HepG2 (cell line): Measurements from ENCODE around the gene PIK3CD. TPM values are rescaled to one million over a fixed set of nuclear protein-coding genes. Genes with fewer than 3 reads are reported as not detected.

Experiments
- ATAC-seq: fragments of 200-7000 bp; cut with Tn5 transposase; 3 replicates; pipeline ENCODE4 v1.9.1; 2020; ENCODE audit warnings: mild to moderate bottlenecking, moderate library complexity
- BruUV-seq: library from RNA; stranded (reverse); fragments of 400-500 nt; replicated peaks from 2 replicates; lab custom pipeline; 2021; lab: Mats Ljungman, UMichigan
- CTCF ChIA-PET: fragments of 300-600 bp; formaldehyde crosslinking; extraction: SDS; loops from one replicate; lab custom pipeline; 2021; ENCODE audit warnings: low total read pairs, inconsistent platforms, low intra/inter-chr PET ratio; lab: Yijun Ruan, JAX
- POLR2A ChIA-PET: fragments of 350-600 bp; sonication (Branson Sonifier 250); formaldehyde crosslinking; loops from one replicate; lab custom pipeline; 2020; ENCODE audit warnings: antibody characterized with exemption, inconsistent platforms; lab: Yijun Ruan, JAX
- DNase-seq: peaks from one replicate; pipeline ENCODE4 v3.0.0-alpha.2; 2015; ENCODE audit warnings: low spot score
- FAIRE-seq: peaks from 3 replicates; lab custom pipeline; 2011; peaks lifted over from hg19 to GRCh38; lab: Jason Lieb, UNC
- H2AFZ ChIP-seq: one replicate; pipeline ENCODE4 v1.6.1; 2011; ENCODE audit warnings: low read length, inconsistent platforms
- H3K27ac ChIP-seq: fragments of 300-600 bp; 3 replicates; pipeline ENCODE4 v1.8.0; 2011; ENCODE audit warnings: mixed run types, mild to moderate bottlenecking, mixed read lengths, low read length, inconsistent platforms; ENCODE audit not compliant: insufficient read depth; ENCODE audit errors: extremely low read length
- H3K27me3 ChIP-seq, 2 experiments: fragments of 200-600 bp in 1 of 2; 2 replicates in 1 of 2; 3 replicates in 1 of 2; pipeline versions ENCODE4 v1.6.0 to v1.8.0; 2011; ENCODE audit warnings: low read length in 2 of 2, mild to moderate bottlenecking in 2 of 2, moderate library complexity in 2 of 2, inconsistent platforms in 1 of 2; ENCODE audit not compliant: insufficient read depth in 2 of 2, control insufficient read depth in 1 of 2
- H3K36me3 ChIP-seq, 2 experiments: fragments of 200-600 bp in 1 of 2; replicated peaks in 1 of 2; 2 replicates in 1 of 2; 3 replicates in 1 of 2; pipeline versions ENCODE4 v1.5.1 to v1.8.0; 2011; ENCODE audit warnings: low read length in 2 of 2, inconsistent platforms in 1 of 2; ENCODE audit not compliant: insufficient read depth in 2 of 2, control insufficient read depth in 1 of 2
- H3K4me1 ChIP-seq: 2 replicates; pipeline ENCODE4 v1.5.1; 2012; ENCODE audit warnings: low read length, inconsistent platforms; ENCODE audit not compliant: insufficient read depth
- H3K4me2 ChIP-seq: 2 replicates; pipeline ENCODE4 v1.6.0; 2011; ENCODE audit warnings: low read depth, low read length, inconsistent platforms
- H3K4me3 ChIP-seq, 3 experiments: fragments of 200-600 bp in 1 of 3; sonication (generic), shearing (Covaris generic) in 1 of 3; replicated peaks in 1 of 3; 2 replicates each; pipeline ENCODE4 v1.5.1; 2011 to 2016; ENCODE audit warnings: low read length in 3 of 3, inconsistent platforms in 2 of 3, low read depth in 2 of 3, mild to moderate bottlenecking in 2 of 3, control low read depth in 1 of 3, mixed read lengths in 1 of 3; ENCODE audit not compliant: insufficient read depth in 1 of 3
- H3K79me2 ChIP-seq: one replicate; pipeline ENCODE4 v1.6.1; 2011; ENCODE audit warnings: low read length, inconsistent platforms; ENCODE audit not compliant: insufficient read depth
- H3K9ac ChIP-seq: 2 replicates; pipeline ENCODE4 v1.6.0; 2011; ENCODE audit warnings: mild to moderate bottlenecking, low read depth, low read length, inconsistent platforms; ENCODE audit not compliant: insufficient read depth
- H3K9me3 ChIP-seq: 2 replicates; pipeline ENCODE4 v1.5.1; 2012; ENCODE audit warnings: mild to moderate bottlenecking, low read length
- H4K20me1 ChIP-seq: 2 replicates; pipeline ENCODE4 v1.6.0; 2011; ENCODE audit warnings: inconsistent platforms, mild to moderate bottlenecking, low read length, moderate library complexity; ENCODE audit not compliant: insufficient read depth
- ATF5 ChIP-seq: sonication (generic); formaldehyde crosslinking; IDR thresholded peaks from 2 replicates; pipeline ENCODE4 v1.4.0; 2020; ENCODE audit warnings: mild to moderate bottlenecking, low read depth, missing genetic modification reagents
- BATF2 ChIP-seq: sonication (generic); formaldehyde crosslinking; IDR thresholded peaks from 2 replicates; pipeline ENCODE4 v1.8.0; 2022; ENCODE audit warnings: mild to moderate bottlenecking, missing genetic modification reagents, moderate library complexity
- GATAD1 ChIP-seq: IDR thresholded peaks from 2 replicates; pipeline ENCODE4 v1.6.1; 2016; ENCODE audit warnings: missing genetic modification reagents, missing compliant biosample characterization
- ONECUT2 ChIP-seq: sonication (generic); formaldehyde crosslinking; IDR thresholded peaks from 2 replicates; pipeline ENCODE4 v1.4.0; 2020; ENCODE audit warnings: missing genetic modification reagents
- PRPF4 ChIP-seq: fragments of 200-400 bp; formaldehyde crosslinking; IDR thresholded peaks from 2 replicates; pipeline ENCODE4 v1.6.1; 2016; ENCODE audit warnings: low read length, low read depth; ENCODE audit not compliant: poor library complexity, severe bottlenecking
- RORA ChIP-seq: sonication (generic); formaldehyde crosslinking; IDR thresholded peaks from 2 replicates; pipeline ENCODE4 v1.5.0; 2020; ENCODE audit warnings: mild to moderate bottlenecking, missing genetic modification reagents, moderate library complexity
- SCMH1 ChIP-seq: sonication (generic); formaldehyde crosslinking; IDR thresholded peaks from 2 replicates; pipeline ENCODE4 v1.9.0; 2021; ENCODE audit warnings: missing genetic modification reagents, mild to moderate bottlenecking, borderline replicate concordance
- SKIL ChIP-seq: sonication (generic); formaldehyde crosslinking; IDR thresholded peaks from 2 replicates; pipeline ENCODE4 v1.8.0; 2022; ENCODE audit warnings: missing genetic modification reagents, mild to moderate bottlenecking, moderate library complexity, borderline replicate concordance
- THYN1 ChIP-seq: sonication (generic); formaldehyde crosslinking; IDR thresholded peaks from 2 replicates; pipeline ENCODE4 v1.8.1; 2023; ENCODE audit warnings: low read depth, mild to moderate bottlenecking, moderate library complexity, missing genetic modification reagents, borderline replicate concordance
- TOPORS ChIP-seq: sonication (generic); formaldehyde crosslinking; IDR thresholded peaks from 2 replicates; pipeline ENCODE4 v1.8.0; 2023; ENCODE audit warnings: mild to moderate bottlenecking, missing genetic modification reagents
- ZBTB49 ChIP-seq: sonication (generic); formaldehyde crosslinking; IDR thresholded peaks from 2 replicates; pipeline ENCODE4 v1.4.0; 2020; ENCODE audit warnings: missing genetic modification reagents, borderline replicate concordance
- ZNF460 ChIP-seq: sonication (generic); formaldehyde crosslinking; IDR thresholded peaks from 2 replicates; pipeline ENCODE4 v1.5.1; 2020; ENCODE audit warnings: missing genetic modification reagents, mild to moderate bottlenecking, borderline replicate concordance
- ZNF652 ChIP-seq: IDR thresholded peaks from 2 replicates; pipeline ENCODE4 v1.6.1; 2016; ENCODE audit warnings: low read depth, borderline replicate concordance
- ZNF672 ChIP-seq: sonication (generic); formaldehyde crosslinking; IDR thresholded peaks from 2 replicates; pipeline ENCODE4 v1.8.1; 2022; ENCODE audit warnings: missing genetic modification reagents
- WGBS: methylation state at CpG from one replicate; pipeline ENCODE4 v1.1.6; 2017; ENCODE audit warnings: low lambda C conversion rate; 5-methylcytosine and 5-hydroxymethylcytosine counted together
- in situ Hi-C: cut with HindIII; loops from 2 replicates; pipeline ENCODE4 v1.10.0; 2017; ENCODE audit warnings: low pct_unique_long_range_greater_than_20kb; ENCODE audit not compliant: extremely low pct_ligation_motif_present
- intact Hi-C: fragments of 100-400 bp; cut with micrococcal nuclease; formaldehyde crosslinking; loops from one replicate; pipeline ENCODE4 v1.10.0; 2022; ENCODE audit not compliant: unreplicated experiment
- polyA plus RNA-seq, 8 experiments: library from polyadenylated mRNA; depleted of rRNA in 3 of 8; stranded (reverse) in 7 of 8; unstranded in 1 of 8; fragments of >200 nt; fragmentation: Illumina TruSeq in 4 of 8; extraction: Trizol in 4 of 8; gene quantifications; 2 replicates each; pipeline versions ENCODE4 v1.2.1 to v1.2.3, GENCODE V29; 2011 to 2016; ENCODE audit warnings: low read depth in 4 of 8, missing spikeins in 1 of 8, mixed read lengths in 1 of 8; ENCODE audit not compliant: insufficient read depth in 1 of 8
- total RNA-seq, 5 experiments: library from RNA; depleted of rRNA; stranded (reverse); fragments of >200 nt; fragmentation: Illumina TruSeq; extraction: Trizol; gene quantifications; 2 replicates each; pipeline ENCODE4 v1.2.3, GENCODE V29; 2016; ENCODE audit warnings: low read depth in 1 of 5

The PIK3CD gene
- total and polyA plus RNA-seq, 2 of the 13 experiments (the other 11 are each of a cell fraction or from before 2014, with no cell fraction given): 7.1 to 10.0 TPM

GRCh38 chr1:9714257-9714718 is 62.8 kb downstream of the PIK3CD start:
- Histone ChIP-seq H2AFZ (no peak overlapping the region), H3K9ac (no peak overlapping the region), H3K79me2 (peaks cover 16% of the 10 kb centered on the region), H3K4me3 (no peak overlapping the region), H4K20me1 (no peaks in the 10 kb centered on the region), H3K4me2 (no peak overlapping the region), H3K4me1 (peaks cover 36% of the 10 kb centered on the region), H3K9me3 (no peaks in the 10 kb centered on the region), H3K27ac (no peak overlapping the region), H3K36me3 (peaks cover 0 to 2% of the 10 kb centered on the region in 2 experiments; a peak in 2 of 5 replicates), H3K27me3 (no peaks in the 10 kb centered on the region)
- DNase-seq (no peak), ATAC-seq (no peak), FAIRE-seq (no peak)
- POLR2A ChIA-PET: no interaction called here
- TF ChIP-seq BATF2 (CRISPR knock-in tag) (no peak), PRPF4 (no peak), RORA (no peak), ZNF652 (CRISPR knock-in tag) (no peak), ONECUT2 (CRISPR knock-in tag) (no peak), ZNF672 (no peak), SCMH1 (CRISPR knock-in tag) (no peak), SKIL (no peak), GATAD1 (CRISPR knock-in tag) (no peak), THYN1 (CRISPR knock-in tag) (no peak), ZBTB49 (CRISPR knock-in tag) (no peak), ZNF460 (CRISPR knock-in tag) (no peak), TOPORS (CRISPR knock-in tag) (no peak), ATF5 (CRISPR knock-in tag) (no peak)
- WGBS: 91% methylated on average over 6 of the region's 6 CpGs
- BruUV-seq: no TSS peak
- in situ Hi-C loops: no loop called here
- intact Hi-C loops: no loop called here
- CTCF ChIA-PET: no interaction called here
